Psoas muscle (tissue), 8 donors: Measurements from ENCODE around the gene GPBP1L1. TPM values are rescaled to one million over a fixed set of nuclear protein-coding genes. Genes with fewer than 3 reads are reported as not detected.

Source experiments
- ATAC-seq, 4 donors: fragments of 200-7000 bp; cut with Tn5 transposase; one replicate each; pipeline ENCODE4 v1.9.1; 2020; ENCODE audit warnings: moderate library complexity in 3 of 4, mild to moderate bottlenecking in 2 of 4
- DNase-seq, 2 donors: peaks; one replicate each; pipeline ENCODE4 v3.0.0-alpha.2; 2020
- H3K27ac ChIP-seq: fragments of 200-600 bp; one replicate; pipeline ENCODE4 v1.8.0; 2022
- H3K27me3 ChIP-seq, 3 donors: fragments of 200-600 bp in 1 of 3; one replicate each; pipeline versions ENCODE4 v1.6.1 to v1.8.0; 2013 to 2022; ENCODE audit warnings: low read length in 2 of 3, mild to moderate bottlenecking in 2 of 3, moderate library complexity in 1 of 3; ENCODE audit not compliant: insufficient read depth in 3 of 3
- H3K36me3 ChIP-seq, 2 donors: fragments of 200-600 bp in 1 of 2; one replicate each; pipeline versions ENCODE4 v1.6.1 to v1.8.0; 2013 to 2022; ENCODE audit warnings: low read depth in 1 of 2, mild to moderate bottlenecking in 1 of 2, moderate library complexity in 1 of 2; ENCODE audit not compliant: insufficient read depth in 1 of 2
- H3K4me1 ChIP-seq: fragments of 200-600 bp; one replicate; pipeline ENCODE4 v1.8.0; 2022
- H3K4me3 ChIP-seq: fragments of 200-600 bp; one replicate; pipeline ENCODE4 v1.8.0; 2022; ENCODE audit warnings: mild to moderate bottlenecking
- H3K9me3 ChIP-seq: fragments of 200-600 bp; one replicate; pipeline ENCODE4 v1.8.0; 2022
- WGBS, 3 donors: extraction: QIAGEN DNeasy Blood & Tissue Kit; methylation state at CpG; one replicate each; pipeline versions ENCODE4 v1.1.6 to v1.1.7; 2013; 5-methylcytosine and 5-hydroxymethylcytosine counted together
- intact Hi-C, 2 donors: fragments of 100-400 bp; cut with DNase I; formaldehyde crosslinking; loops; one replicate each; pipeline versions ENCODE4 v1.11.0 to v1.14.2; 2022
- polyA plus RNA-seq, 3 donors: library from polyadenylated mRNA; stranded (reverse); fragments of 200-250 nt; gene quantifications; one replicate each; pipeline ENCODE4 v1.2.3, GENCODE V29; 2013
- total RNA-seq, 4 donors: library from RNA; stranded (reverse); fragmentation: NEBNext Ultra II Directional in 2 of 4; extraction: Animal tissue kit (Norgen Biotek cat#: 25700) in 2 of 4; gene quantifications; one replicate each; pipeline versions ENCODE4 v1.2.1 to v1.2.4, GENCODE V29; 2021 to 2023
- TF ChIP-seq, protein P1 (sequence below): fragments of 200-600 bp; IDR thresholded peaks from one replicate; pipeline ENCODE4 v1.8.0; 2022; ENCODE audit warnings: antibody characterized with exemption
- donor health status: healthy with polysubstance abuse.
- donor health status: DM: no; HTN: no; CAD: no; lungs with moderate emphysema.
- donor health status: Bipolar disorder and iron deficiency.
- donor health status: healthy.
- donor health status: DM: yes; HTN: yes; CAD: no.
- donor health status: DM: no; HTN: no; CAD: no.
- donor health status: DM: no; HTN: no; CAD: no.
- donor health status: DM: yes; HTN: yes; CAD: no.

Gene GPBP1L1
- total and polyA plus RNA-seq, 7 donors: 25.8 to 74.4 (median 62.3) TPM

DNA sequence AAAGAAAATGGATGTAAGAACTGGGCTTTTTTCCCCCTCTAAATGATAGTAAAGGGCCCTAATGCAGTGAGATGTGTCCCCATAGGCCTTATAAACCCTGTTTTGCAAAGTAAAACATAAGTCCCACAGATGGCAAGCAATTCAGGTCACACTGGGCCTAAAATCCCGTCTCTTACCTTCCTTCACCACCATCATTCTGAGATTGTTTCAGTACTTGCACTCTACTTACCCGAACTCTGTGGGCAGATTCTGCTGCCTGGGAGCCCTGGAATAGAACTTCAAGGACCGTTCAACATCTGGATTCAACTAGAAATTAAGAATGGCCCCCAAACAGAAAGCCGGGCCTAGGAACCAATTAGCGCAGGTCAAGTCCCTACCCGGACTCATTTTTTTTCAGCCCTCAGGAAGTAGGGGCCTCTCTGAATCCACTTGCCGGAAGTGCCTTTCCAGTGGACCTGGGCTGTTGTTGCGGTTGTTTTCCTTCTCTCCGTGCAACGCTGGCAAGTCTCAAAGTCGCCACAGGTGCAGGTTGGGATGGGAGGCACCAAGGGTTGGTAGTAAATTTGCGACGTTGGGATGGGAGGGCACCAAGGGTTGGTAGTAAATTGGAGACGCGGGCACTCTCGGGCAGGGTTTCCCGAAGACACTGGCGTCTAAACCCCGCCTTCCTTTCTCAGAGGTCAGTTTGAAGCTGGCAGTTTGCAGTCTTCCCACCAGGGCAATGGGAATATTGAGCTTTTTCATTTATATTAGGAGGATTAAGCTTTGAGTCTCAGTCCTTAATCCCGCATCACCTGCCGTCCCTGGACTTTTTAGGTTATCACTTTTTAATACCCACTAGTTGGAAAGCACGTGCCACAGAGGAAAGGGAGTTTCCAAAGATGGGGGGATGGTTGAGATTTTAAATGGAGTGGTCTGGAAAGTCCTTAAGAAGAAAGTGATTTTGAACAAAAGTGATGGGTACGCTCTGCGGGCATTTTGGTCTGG is 1.7 kb upstream of the GPBP1L1 start, which contains the start of gene TMEM69:
Gene TMEM69 (plus strand): TSS at position 428 of the 987 bp plus-strand sequence. CDS start 2,888 bp downstream, outside the sequence.
- TF ChIP-seq, protein P1, sequence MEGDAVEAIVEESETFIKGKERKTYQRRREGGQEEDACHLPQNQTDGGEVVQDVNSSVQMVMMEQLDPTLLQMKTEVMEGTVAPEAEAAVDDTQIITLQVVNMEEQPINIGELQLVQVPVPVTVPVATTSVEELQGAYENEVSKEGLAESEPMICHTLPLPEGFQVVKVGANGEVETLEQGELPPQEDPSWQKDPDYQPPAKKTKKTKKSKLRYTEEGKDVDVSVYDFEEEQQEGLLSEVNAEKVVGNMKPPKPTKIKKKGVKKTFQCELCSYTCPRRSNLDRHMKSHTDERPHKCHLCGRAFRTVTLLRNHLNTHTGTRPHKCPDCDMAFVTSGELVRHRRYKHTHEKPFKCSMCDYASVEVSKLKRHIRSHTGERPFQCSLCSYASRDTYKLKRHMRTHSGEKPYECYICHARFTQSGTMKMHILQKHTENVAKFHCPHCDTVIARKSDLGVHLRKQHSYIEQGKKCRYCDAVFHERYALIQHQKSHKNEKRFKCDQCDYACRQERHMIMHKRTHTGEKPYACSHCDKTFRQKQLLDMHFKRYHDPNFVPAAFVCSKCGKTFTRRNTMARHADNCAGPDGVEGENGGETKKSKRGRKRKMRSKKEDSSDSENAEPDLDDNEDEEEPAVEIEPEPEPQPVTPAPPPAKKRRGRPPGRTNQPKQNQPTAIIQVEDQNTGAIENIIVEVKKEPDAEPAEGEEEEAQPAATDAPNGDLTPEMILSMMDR: peak; percentile 35
- Histone ChIP-seq H3K27ac (peak within 1 kb of the TSS; percentile 98), H3K4me3 (peak within 1 kb of the TSS; percentile 93), H3K9me3 (no peaks in the 10 kb centered on the region), H3K27me3 (no peaks in the 10 kb centered on the region), H3K36me3 (peaks cover 3 to 11% of the 10 kb centered on the region in 2 donors), H3K4me1 (peaks cover 15% of the 10 kb centered on the region)
- intact Hi-C loops: loop anchor here (5.0 to 10.0 kb wide), 2 partner anchors 114 to 117 kb away; partner anchors contain the start of gene MAST2 (in 2 of the 2)
- ATAC-seq: peak; percentile 59 to 75 (median 64)
- 1% methylated on average over 24 of the region's 24 CpGs for WGBS, 3 donors
- peak; percentile 66 to 83 for DNase-seq

DNA sequence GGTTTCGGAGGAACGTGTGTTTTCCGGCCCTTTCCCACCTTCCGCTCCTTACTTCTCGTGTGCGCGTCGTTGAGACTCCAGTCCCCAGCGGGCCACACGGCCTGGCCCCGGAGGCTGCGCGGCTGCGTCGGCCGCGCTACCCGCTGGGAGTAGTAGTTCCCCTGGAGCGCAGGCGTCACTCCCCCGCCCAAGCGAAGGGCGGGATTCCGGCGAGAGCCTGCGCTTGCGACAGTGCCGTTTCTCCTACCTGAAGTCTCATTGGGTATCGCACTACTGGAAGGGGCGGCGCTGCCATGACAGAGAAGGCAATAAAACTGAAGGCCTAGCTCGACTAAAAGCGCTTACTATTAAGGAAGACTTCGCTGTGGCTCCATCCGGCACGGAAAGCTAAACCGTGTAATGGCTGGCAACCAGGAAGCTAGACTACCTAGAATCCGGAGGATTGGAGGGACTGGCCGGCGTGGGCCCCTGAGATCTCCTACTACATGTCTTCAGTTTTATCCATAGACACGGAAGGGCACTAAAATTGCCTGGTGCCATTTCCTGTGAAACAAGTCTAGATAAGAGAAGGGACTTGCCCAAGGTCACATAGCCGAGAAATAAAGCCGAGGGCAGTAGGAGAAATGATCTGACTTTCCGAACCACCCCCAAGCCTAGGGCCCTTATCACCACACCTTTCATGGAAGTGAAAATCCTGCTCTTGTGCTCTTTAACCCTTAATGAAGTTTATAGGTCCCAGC is 851 bp upstream of the GPBP1L1 start:
- ATAC-seq (peak; percentile 88 to 93 (median 92)), DNase-seq (peak; percentile 98 to 99)
- H3K9me3 ChIP-seq: no peaks in the 10 kb centered on the region
- H3K4me1 ChIP-seq: peaks cover 24% of the 10 kb centered on the region
- intact Hi-C loops: loop anchor here (5.0 to 10.0 kb wide), 2 partner anchors 115 to 118 kb away; partner anchors contain the start of gene MAST2 (in 2 of the 2)
- peak overlapping the region; percentile 98 for H3K27ac ChIP-seq
- peak overlapping the region; percentile 93 for H3K4me3 ChIP-seq
- peaks cover 3% of the 10 kb centered on the region in 2 donors for H3K36me3 ChIP-seq
- 0 to 1% (median 0%) methylated on average over 44 of the region's 44 CpGs for WGBS, 3 donors
- H3K27me3 ChIP-seq: no peaks in the 10 kb centered on the region
- TF ChIP-seq, protein P1: no peak

DNA sequence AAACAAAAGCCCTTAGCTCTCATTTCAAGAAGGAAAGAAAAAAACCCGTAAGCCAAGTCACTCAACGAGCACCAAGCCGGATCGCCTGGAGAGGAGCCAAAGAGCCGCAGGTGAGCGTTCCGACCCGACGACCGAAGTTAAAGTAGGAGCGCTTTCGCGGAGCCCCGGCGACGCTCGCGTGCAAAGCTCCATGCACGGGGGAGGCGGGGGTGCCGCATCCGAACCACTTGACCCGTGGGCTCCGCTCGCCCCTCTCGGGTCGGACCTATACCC is 382 bp downstream of the GPBP1L1 start:
- intact Hi-C loops: loop anchor here (5.0 to 10.0 kb wide), 2 partner anchors 116 to 119 kb away; partner anchors contain the start of gene MAST2 (in 2 of the 2)
- DNase-seq: peak; percentile 61 to 82
- peak overlapping the region; percentile 93 for H3K4me3 ChIP-seq
- no peaks in the 10 kb centered on the region for H3K9me3 ChIP-seq
- TF ChIP-seq, protein P1: no peak
- peak overlapping the region; percentile 98 for H3K27ac ChIP-seq
- peaks cover 35% of the 10 kb centered on the region for H3K4me1 ChIP-seq
- ATAC-seq: peak; percentile 0 to 16 (median 6)
- WGBS, 3 donors: 0 to 1% (median 0%) methylated on average over 27 of the region's 27 CpGs
- H3K27me3 ChIP-seq: no peaks in the 10 kb centered on the region
- H3K36me3 ChIP-seq: peaks cover 0 to under 1% of the 10 kb centered on the region in 2 donors

DNA sequence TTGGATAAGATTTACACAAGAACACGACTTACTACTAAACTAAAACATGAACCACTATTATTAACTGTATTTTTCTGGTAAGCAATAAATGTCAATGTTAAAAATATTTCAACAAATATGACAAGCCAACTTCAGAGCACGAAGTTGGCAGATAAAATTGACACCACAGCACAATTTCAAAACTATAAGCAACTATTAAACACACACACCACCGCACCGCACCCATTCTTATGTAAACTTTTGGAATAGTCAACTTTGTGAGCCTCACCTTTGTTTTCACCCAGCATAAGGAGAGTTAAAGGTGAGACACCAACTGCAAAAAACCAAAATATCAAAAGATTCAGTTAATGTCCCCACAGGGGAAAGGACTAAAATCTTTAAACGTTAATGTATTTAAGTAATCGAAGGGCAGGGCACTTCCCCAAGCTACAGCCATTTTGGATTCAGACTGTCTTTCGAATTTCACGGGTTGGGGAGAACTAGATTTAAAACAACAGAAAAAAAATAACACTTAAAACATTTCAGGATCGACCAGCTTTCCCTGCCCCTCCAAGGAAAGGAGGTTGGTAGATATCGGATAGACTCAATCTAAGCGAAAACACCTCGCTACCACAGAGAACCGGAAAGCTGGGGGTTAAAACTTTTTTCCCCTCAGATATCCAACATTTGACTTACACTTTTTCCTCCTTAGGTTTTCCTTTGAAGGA is 872 bp downstream of the GPBP1L1 start:
- intact Hi-C loops: loop anchor here (5.0 to 10.0 kb wide), 2 partner anchors 117 to 119 kb away; partner anchors contain the start of gene MAST2 (in 2 of the 2)
- Histone ChIP-seq H3K4me1 (peaks cover 40% of the 10 kb centered on the region), H3K9me3 (no peaks in the 10 kb centered on the region), H3K27me3 (no peaks in the 10 kb centered on the region), H3K36me3 (no peaks in the 10 kb centered on the region), H3K27ac (peak overlapping the region; percentile 98), H3K4me3 (peak overlapping the region; percentile 93)
- ATAC-seq (no peak), DNase-seq (no peak)
- 0 to 1% (median 0%) methylated on average over 13 of the region's 13 CpGs for WGBS, 3 donors
- TF ChIP-seq, protein P1: no peak
